CD14-positive monocyte (primary cell): ENCODE data around the gene RBMS1. TPM values are rescaled to one million over a fixed set of nuclear protein-coding genes. Genes with fewer than 3 reads are reported as not detected.
A peak's percentile ranks its signal among the peaks of the same experiment; 100 is the strongest.
"Not testable (repeated sequence)": the region's sequence is repeated elsewhere in the genome, so short reads cannot be mapped to it uniquely, and the experiment has no call there.

ENCODE experiments used
- DNase-seq, 3 donors: peaks; one replicate each; pipeline ENCODE4 v3.0.0-alpha.2; 2011 to 2022
- H2AFZ ChIP-seq: 2 replicates; pipeline ENCODE4 v1.6.0; 2012; ENCODE audit warnings: mild to moderate bottlenecking, low read depth, low read length, inconsistent platforms; ENCODE audit not compliant: insufficient read depth, poor library complexity, severe bottlenecking
- H3K27ac ChIP-seq, 2 donors: 1 replicate in 1 of 2; 2 replicates in 1 of 2; pipeline ENCODE4 v1.5.1; 2012 to 2013; ENCODE audit warnings: low read length in 2 of 2, control low read depth in 1 of 2, inconsistent platforms in 1 of 2, low read depth in 1 of 2, mild to moderate bottlenecking in 1 of 2
- H3K27me3 ChIP-seq, 2 donors: one replicate each; pipeline versions ENCODE4 v1.6.0 to v1.6.1; 2011 to 2013; ENCODE audit warnings: low read length in 2 of 2; ENCODE audit not compliant: control insufficient read depth in 2 of 2, insufficient read depth in 2 of 2
- H3K36me3 ChIP-seq, 2 donors: replicated peaks in 1 of 2; 1 replicate in 1 of 2; 2 replicates in 1 of 2; pipeline versions ENCODE4 v1.5.1 to v1.6.1; 2012 to 2013; ENCODE audit warnings: low read length in 2 of 2, control low read depth in 1 of 2, inconsistent platforms in 1 of 2, mild to moderate bottlenecking in 1 of 2; ENCODE audit not compliant: insufficient read depth in 2 of 2, control insufficient read depth in 1 of 2
- H3K4me1 ChIP-seq, 2 donors: 1 replicate in 1 of 2; 2 replicates in 1 of 2; pipeline versions ENCODE4 v1.5.1 to v1.6.1; 2012 to 2013; ENCODE audit warnings: low read length in 2 of 2, control low read depth in 1 of 2, inconsistent platforms in 1 of 2, mild to moderate bottlenecking in 1 of 2, moderate library complexity in 1 of 2; ENCODE audit not compliant: insufficient read depth in 2 of 2, control insufficient read depth in 1 of 2
- H3K4me2 ChIP-seq: replicated peaks from 2 replicates; pipeline ENCODE3; 2012; ENCODE audit warnings: low read length, moderate library complexity, mild to moderate bottlenecking; ENCODE audit not compliant: poor library complexity, severe bottlenecking; ENCODE audit errors: extremely low read depth
- H3K4me3 ChIP-seq, 3 experiments: fragments of 200-600 bp in 1 of 3; sonication (generic) in 1 of 3; replicated peaks in 1 of 3; 1 replicate in 2 of 3; 2 replicates in 1 of 3; pipeline ENCODE4 v1.5.1; 2011 to 2013; ENCODE audit warnings: low read length in 3 of 3, mild to moderate bottlenecking in 3 of 3, control low read depth in 2 of 3, low read depth in 2 of 3, inconsistent platforms in 1 of 3, moderate library complexity in 1 of 3
- H3K79me2 ChIP-seq: 2 replicates; pipeline ENCODE4 v1.6.0; 2012; ENCODE audit warnings: mild to moderate bottlenecking, control low read depth, inconsistent platforms, low read length, moderate library complexity; ENCODE audit not compliant: insufficient read depth
- H3K9ac ChIP-seq: 2 replicates; pipeline ENCODE4 v1.6.0; 2017; ENCODE audit warnings: low read length, mild to moderate bottlenecking; ENCODE audit not compliant: insufficient read depth, poor library complexity, severe bottlenecking
- H3K9me3 ChIP-seq, 2 donors: replicated peaks in 1 of 2; 1 replicate in 1 of 2; 2 replicates in 1 of 2; pipeline versions ENCODE4 v1.5.1 to v1.6.1; 2012 to 2013; ENCODE audit warnings: low read length in 2 of 2, control low read depth in 1 of 2; ENCODE audit not compliant: control insufficient read depth in 1 of 2, insufficient read depth in 1 of 2
- H4K20me1 ChIP-seq: 2 replicates; pipeline ENCODE4 v1.6.0; 2012; ENCODE audit warnings: mild to moderate bottlenecking, low read length, control low read depth, moderate library complexity; ENCODE audit not compliant: insufficient read depth
- H3K27ac Mint-ChIP-seq, 7 donors: one replicate each; pipeline ENCODE4 v1.8.0; 2020; ENCODE audit warnings: mild to moderate bottlenecking in 7 of 7, mixed read lengths in 7 of 7, moderate library complexity in 6 of 7, inconsistent platforms in 2 of 7
- H3K27me3 Mint-ChIP-seq, 3 donors: one replicate each; pipeline ENCODE4 v1.8.0; 2021 to 2022; ENCODE audit warnings: low read depth in 3 of 3, mild to moderate bottlenecking in 3 of 3, mixed read lengths in 3 of 3, moderate library complexity in 3 of 3, inconsistent platforms in 1 of 3
- H3K36me3 Mint-ChIP-seq, 2 donors: one replicate each; pipeline ENCODE4 v1.8.0; 2020; ENCODE audit warnings: mixed read lengths in 2 of 2, inconsistent platforms in 1 of 2, mild to moderate bottlenecking in 1 of 2
- H3K4me1 Mint-ChIP-seq: one replicate; pipeline ENCODE4 v1.8.0; 2020; ENCODE audit warnings: mild to moderate bottlenecking, mixed read lengths
- H3K4me3 Mint-ChIP-seq, 2 donors: one replicate each; pipeline ENCODE4 v1.8.0; 2020; ENCODE audit warnings: mild to moderate bottlenecking in 2 of 2, mixed read lengths in 2 of 2, moderate library complexity in 1 of 2
- H3K9me3 Mint-ChIP-seq, 7 donors: one replicate each; pipeline ENCODE4 v1.8.0; 2020 to 2022; ENCODE audit warnings: mixed read lengths in 7 of 7, mild to moderate bottlenecking in 6 of 7, moderate library complexity in 6 of 7, inconsistent platforms in 2 of 7
- WGBS: methylation state at CpG from one replicate; pipeline ENCODE4 v1.1.5; 2013; ENCODE audit warnings: missing lambda C conversion rate; ENCODE audit not compliant: insufficient coverage; 5-methylcytosine and 5-hydroxymethylcytosine counted together
- intact Hi-C, 2 donors: fragments of 100-400 bp; cut with micrococcal nuclease; formaldehyde crosslinking; loops; one replicate each; pipeline versions ENCODE4 v1.15.0 to v1.15.1; 2023
- polyA plus RNA-seq, 3 donors: library from polyadenylated mRNA; depleted of rRNA in 1 of 3; unstranded in 2 of 3; stranded (reverse) in 1 of 3; fragments of 300-500 nt in 2 of 3; fragments of >200 nt in 1 of 3; fragmentation: Illumina TruSeq in 2 of 3; gene quantifications; 1 replicate in 2 of 3; 2 replicates in 1 of 3; pipeline ENCODE4 v1.2.3, GENCODE V29; 2012 to 2021
- TF ChIP-seq, protein P1 (sequence below): fragments of 200-600 bp; IDR thresholded peaks from one replicate; pipeline ENCODE4 v1.8.0; 2022; ENCODE audit warnings: antibody characterized with exemption, mild to moderate bottlenecking

The RBMS1 gene
- polyA plus RNA-seq, 3 donors, result 88.2 to 91.2 (median 89.4) TPM

DNA sequence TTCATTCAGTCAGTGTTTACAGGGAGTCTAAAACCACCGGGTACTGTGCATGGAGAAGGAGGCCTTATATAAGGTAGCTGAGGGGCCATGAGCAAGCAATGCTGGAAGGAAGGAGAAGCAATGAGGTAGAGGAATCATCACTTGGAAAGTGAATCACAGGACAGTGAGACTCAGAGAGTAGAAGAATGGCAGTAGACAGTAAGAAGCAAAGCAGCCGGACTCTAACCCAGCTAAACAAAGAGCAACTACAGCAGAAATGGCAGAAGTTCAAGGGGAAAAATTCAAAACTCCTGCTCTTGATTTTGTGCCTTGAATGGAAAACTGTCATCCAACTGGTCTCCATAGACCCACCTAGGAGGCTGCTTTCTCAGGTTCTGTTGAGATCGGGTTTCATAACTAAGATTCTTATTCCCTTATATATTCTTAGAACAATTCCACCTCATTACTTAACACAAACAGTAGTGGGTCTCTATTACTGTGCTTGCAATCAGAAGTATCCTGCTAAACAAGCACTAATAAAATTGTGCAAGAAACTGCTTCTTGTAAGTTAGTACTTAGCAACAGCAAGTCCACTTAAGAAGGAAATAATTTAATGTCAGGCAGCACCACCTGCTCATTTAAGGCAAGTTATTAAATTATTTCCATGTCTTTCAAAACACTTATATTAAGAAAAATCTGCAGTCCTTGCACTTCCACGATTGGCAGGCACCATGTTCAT lies 68.0 kb downstream of the RBMS1 start:
- Histone ChIP-seq H3K9ac (no peak overlapping the region), H3K27me3 (no peaks in the 10 kb centered on the region), H3K36me3 (no peaks in the 10 kb centered on the region), H3K27ac (no peak overlapping the region), H3K4me2 (no peak overlapping the region), H3K4me3 (no peak overlapping the region), H2AFZ (no peak overlapping the region), H3K9me3 (peaks cover 0 to 5% of the 10 kb centered on the region in 2 donors), H3K4me1 (peaks cover 15 to 19% of the 10 kb centered on the region in 2 donors), H4K20me1 (no peaks in the 10 kb centered on the region), H3K79me2 (no peaks in the 10 kb centered on the region)
- TF ChIP-seq, protein P1, sequence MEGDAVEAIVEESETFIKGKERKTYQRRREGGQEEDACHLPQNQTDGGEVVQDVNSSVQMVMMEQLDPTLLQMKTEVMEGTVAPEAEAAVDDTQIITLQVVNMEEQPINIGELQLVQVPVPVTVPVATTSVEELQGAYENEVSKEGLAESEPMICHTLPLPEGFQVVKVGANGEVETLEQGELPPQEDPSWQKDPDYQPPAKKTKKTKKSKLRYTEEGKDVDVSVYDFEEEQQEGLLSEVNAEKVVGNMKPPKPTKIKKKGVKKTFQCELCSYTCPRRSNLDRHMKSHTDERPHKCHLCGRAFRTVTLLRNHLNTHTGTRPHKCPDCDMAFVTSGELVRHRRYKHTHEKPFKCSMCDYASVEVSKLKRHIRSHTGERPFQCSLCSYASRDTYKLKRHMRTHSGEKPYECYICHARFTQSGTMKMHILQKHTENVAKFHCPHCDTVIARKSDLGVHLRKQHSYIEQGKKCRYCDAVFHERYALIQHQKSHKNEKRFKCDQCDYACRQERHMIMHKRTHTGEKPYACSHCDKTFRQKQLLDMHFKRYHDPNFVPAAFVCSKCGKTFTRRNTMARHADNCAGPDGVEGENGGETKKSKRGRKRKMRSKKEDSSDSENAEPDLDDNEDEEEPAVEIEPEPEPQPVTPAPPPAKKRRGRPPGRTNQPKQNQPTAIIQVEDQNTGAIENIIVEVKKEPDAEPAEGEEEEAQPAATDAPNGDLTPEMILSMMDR, result no peak
- DNase-seq, result no peak
- peaks cover 0 to 5% (median 2%) of the 10 kb centered on the region in 7 donors for H3K9me3 Mint-ChIP-seq
- H3K4me1 Mint-ChIP-seq, result peaks cover 20% of the 10 kb centered on the region
- WGBS, result no CpG with 5 or more reads among the region's 4 CpGs
- peak overlapping the region in 1 of 7 donors; percentile 16 for H3K27ac Mint-ChIP-seq
- no peaks in the 10 kb centered on the region for H3K27me3 Mint-ChIP-seq
- H3K36me3 Mint-ChIP-seq, result peaks cover 2 to 8% of the 10 kb centered on the region in 2 donors
- H3K4me3 Mint-ChIP-seq, result no peak overlapping the region
- intact Hi-C loops, result loop anchor here in 1 of 2 donors (10.0 kb wide), 1 partner anchor 499 kb away; no protein-coding TSS in a partner anchor

DNA sequence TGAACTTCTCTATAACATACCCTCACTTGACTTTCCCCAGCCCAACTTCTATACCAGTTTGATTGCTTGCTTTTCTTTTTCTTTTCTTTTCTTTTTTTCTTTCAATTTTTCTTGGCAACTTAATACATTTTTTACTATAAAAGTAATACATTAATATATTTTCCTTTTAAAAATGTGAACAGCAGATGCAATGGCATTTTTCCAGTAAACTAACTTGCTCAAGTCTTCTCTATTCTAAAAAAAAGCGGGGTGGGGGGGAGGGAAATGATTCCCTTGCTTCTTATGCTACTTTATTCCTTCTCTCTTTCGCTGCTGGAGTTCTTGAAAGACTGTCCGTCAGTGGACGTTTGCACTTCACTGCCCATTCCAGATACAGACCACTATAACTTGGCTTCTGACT lies 70.5 kb downstream of the RBMS1 start:
- Mint-ChIP-seq H3K4me3 (no peak overlapping the region), H3K27me3 (no peaks in the 10 kb centered on the region), H3K4me1 (peaks cover 10% of the 10 kb centered on the region), H3K27ac (no peak overlapping the region), H3K9me3 (peaks cover 0 to 2% (median 0%) of the 10 kb centered on the region in 7 donors), H3K36me3 (peaks cover 2 to 3% of the 10 kb centered on the region in 2 donors)
- TF ChIP-seq, protein P1, result no peak
- no peaks in the 10 kb centered on the region for H3K79me2 ChIP-seq
- H3K4me1 ChIP-seq, result peaks cover 5 to 6% of the 10 kb centered on the region in 2 donors
- no peak overlapping the region for H3K27ac ChIP-seq
- H4K20me1 ChIP-seq, result no peaks in the 10 kb centered on the region
- no peaks in the 10 kb centered on the region for H3K27me3 ChIP-seq
- intact Hi-C loops, result loop anchor here in 1 of 2 donors (10.0 kb wide), 1 partner anchor 502 kb away; no protein-coding TSS in a partner anchor
- no peak overlapping the region for H3K4me2 ChIP-seq
- no peak overlapping the region for H2AFZ ChIP-seq
- no peak overlapping the region for H3K4me3 ChIP-seq
- H3K9ac ChIP-seq, result no peak overlapping the region
- no peaks in the 10 kb centered on the region for H3K36me3 ChIP-seq
- DNase-seq, result no peak
- 94% methylated on average over 3 of the region's 4 CpGs for WGBS
- no peaks in the 10 kb centered on the region for H3K9me3 ChIP-seq

DNA sequence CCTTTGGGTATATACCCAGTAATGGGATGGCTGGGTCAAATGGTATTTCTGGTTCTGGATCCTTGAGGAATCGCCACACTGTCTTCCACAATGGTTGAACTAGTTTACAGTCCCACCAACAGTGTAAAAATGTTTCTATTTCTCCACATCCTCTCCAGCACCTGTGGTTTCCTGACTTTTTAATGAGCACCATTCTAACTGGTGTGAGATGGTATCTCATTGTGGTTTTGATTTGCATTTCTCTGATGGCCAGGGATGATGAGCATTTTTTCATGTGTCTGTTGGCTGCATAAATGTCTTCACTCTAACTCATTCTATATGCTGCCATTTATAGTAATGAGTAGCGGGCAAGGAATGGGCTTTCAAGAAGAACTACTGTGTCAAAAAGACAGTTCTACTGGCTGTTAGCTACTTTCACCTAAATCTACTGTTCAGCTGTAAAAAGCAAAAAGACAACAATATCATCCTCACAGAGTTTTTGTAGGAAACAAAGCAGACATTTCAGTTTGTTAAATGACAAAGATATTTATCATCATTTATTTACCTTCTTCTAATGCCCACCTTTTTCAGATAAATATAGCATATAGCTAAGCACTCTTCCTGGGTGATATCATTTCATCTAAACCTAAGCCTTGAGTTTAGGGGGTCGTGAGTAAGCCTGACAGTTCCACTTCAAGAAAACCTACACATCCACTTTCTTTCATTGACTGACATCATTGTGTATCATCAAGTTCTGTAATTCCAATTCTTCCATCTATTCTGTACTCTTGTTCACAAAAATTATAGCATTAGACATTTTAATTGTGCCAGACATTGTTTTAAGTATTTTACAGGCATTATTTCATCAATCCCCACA lies 71.7 kb downstream of the RBMS1 start:
- H3K9ac ChIP-seq, H3K4me1 ChIP-seq, DNase-seq: not testable (repeated sequence)

More for the DNA sequence above, 71.7 kb downstream of the RBMS1 start:
- intact Hi-C loops, result loop anchor here in 1 of 2 donors (10.0 kb wide), 1 partner anchor 503 kb away; no protein-coding TSS in a partner anchor
- not testable (repeated sequence) for H3K9me3 Mint-ChIP-seq, H3K9me3 ChIP-seq, H3K4me2 ChIP-seq, H3K27me3 Mint-ChIP-seq, H3K27ac Mint-ChIP-seq, H4K20me1 ChIP-seq, H3K4me3 ChIP-seq, H3K27me3 ChIP-seq, H3K27ac ChIP-seq, H2AFZ ChIP-seq, H3K4me1 Mint-ChIP-seq, H3K4me3 Mint-ChIP-seq, H3K36me3 ChIP-seq, H3K79me2 ChIP-seq, H3K36me3 Mint-ChIP-seq
- no CpG with 5 or more reads among the region's 3 CpGs for WGBS
